OCI-LY1 (cell line): ENCODE results near the gene RAB42.

Experiments
- H2AFZ ChIP-seq: fragments of 200-600 bp; sonication (generic), shearing (Covaris generic); 2 replicates; pipeline ENCODE4 v1.6.0; 2014; ENCODE audit warnings: antibody characterized with exemption, mild to moderate bottlenecking, low read length
- H3F3A ChIP-seq: fragments of 200-600 bp; sonication (generic), shearing (Covaris generic); 2 replicates; pipeline ENCODE4 v1.6.0; 2014; ENCODE audit warnings: mild to moderate bottlenecking, antibody characterized with exemption, low read length, moderate library complexity; ENCODE audit not compliant: insufficient read depth
- H3K27ac ChIP-seq: fragments of 200-600 bp; sonication (generic); 2 replicates; pipeline ENCODE4 v1.5.1; 2014; ENCODE audit warnings: low read length, mixed run types, mild to moderate bottlenecking, low read depth; ENCODE audit not compliant: poor library complexity, severe bottlenecking
- H3K27me3 ChIP-seq: fragments of 200-600 bp; sonication (generic); 2 replicates; pipeline ENCODE4 v1.6.0; 2014; ENCODE audit warnings: antibody characterized with exemption, mild to moderate bottlenecking, low read length, moderate library complexity; ENCODE audit not compliant: insufficient read depth
- H3K36me3 ChIP-seq: fragments of 200-600 bp; sonication (generic); 2 replicates; pipeline ENCODE4 v1.6.1; 2014; ENCODE audit warnings: mild to moderate bottlenecking, antibody characterized with exemption, low read length, moderate library complexity, mixed read lengths; ENCODE audit not compliant: insufficient read depth
- H3K4me1 ChIP-seq: fragments of 200-600 bp; sonication (generic); 2 replicates; pipeline ENCODE4 v1.5.1; 2014; ENCODE audit warnings: mild to moderate bottlenecking, low read length, moderate library complexity; ENCODE audit not compliant: insufficient read depth, severe bottlenecking
- H3K4me2 ChIP-seq: fragments of 200-600 bp; sonication (generic), shearing (Covaris generic); 2 replicates; pipeline ENCODE4 v1.6.1; 2014; ENCODE audit warnings: low read length
- H3K4me3 ChIP-seq: fragments of 200-600 bp; sonication (generic); 2 replicates; pipeline ENCODE4 v1.5.1; 2014; ENCODE audit warnings: low read length, low read depth, mild to moderate bottlenecking, mixed read lengths; ENCODE audit not compliant: poor library complexity, severe bottlenecking
- H3K79me2 ChIP-seq: fragments of 200-600 bp; shearing (Covaris generic); 2 replicates; pipeline ENCODE4 v1.6.1; 2016; ENCODE audit warnings: mixed run types, low read length, mixed read lengths; ENCODE audit not compliant: insufficient read depth
- H3K9ac ChIP-seq: fragments of 200-600 bp; sonication (generic), shearing (Covaris generic); 2 replicates; pipeline ENCODE4 v1.6.1; 2014; ENCODE audit warnings: mild to moderate bottlenecking, low read length, mixed read lengths
- H3K9me2 ChIP-seq: fragments of 200-600 bp; sonication (generic), shearing (Covaris generic); 2 replicates; pipeline ENCODE4 v1.6.1; 2014; ENCODE audit warnings: low read depth, mild to moderate bottlenecking, low read length, mixed read lengths
- H3K9me3 ChIP-seq: fragments of 200-600 bp; shearing (Covaris generic); 2 replicates; pipeline ENCODE4 v1.6.1; 2014; ENCODE audit warnings: low read length, mixed read lengths
- H4K20me1 ChIP-seq: fragments of 200-600 bp; sonication (generic), shearing (Covaris generic); 2 replicates; pipeline ENCODE4 v1.6.0; 2016; ENCODE audit warnings: mild to moderate bottlenecking, low read length; ENCODE audit not compliant: insufficient read depth
- CTCF ChIP-seq: fragments of 200-600 bp; sonication (generic), shearing (Covaris generic); IDR thresholded peaks from 2 replicates; pipeline ENCODE4 v1.5.1; 2017; ENCODE audit warnings: mild to moderate bottlenecking, antibody characterized with exemption, low read length, moderate library complexity, mixed read lengths
- EZH2 ChIP-seq: fragments of 200-600 bp; sonication (generic), shearing (Covaris generic); IDR thresholded peaks from 2 replicates; pipeline ENCODE4 v1.8.0; 2017; ENCODE audit warnings: borderline replicate concordance, mixed run types, mild to moderate bottlenecking, antibody characterized with exemption, low read length, moderate library complexity, mixed read lengths

Gene RAB42, protein sequence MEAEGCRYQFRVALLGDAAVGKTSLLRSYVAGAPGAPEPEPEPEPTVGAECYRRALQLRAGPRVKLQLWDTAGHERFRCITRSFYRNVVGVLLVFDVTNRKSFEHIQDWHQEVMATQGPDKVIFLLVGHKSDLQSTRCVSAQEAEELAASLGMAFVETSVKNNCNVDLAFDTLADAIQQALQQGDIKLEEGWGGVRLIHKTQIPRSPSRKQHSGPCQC

DNA sequence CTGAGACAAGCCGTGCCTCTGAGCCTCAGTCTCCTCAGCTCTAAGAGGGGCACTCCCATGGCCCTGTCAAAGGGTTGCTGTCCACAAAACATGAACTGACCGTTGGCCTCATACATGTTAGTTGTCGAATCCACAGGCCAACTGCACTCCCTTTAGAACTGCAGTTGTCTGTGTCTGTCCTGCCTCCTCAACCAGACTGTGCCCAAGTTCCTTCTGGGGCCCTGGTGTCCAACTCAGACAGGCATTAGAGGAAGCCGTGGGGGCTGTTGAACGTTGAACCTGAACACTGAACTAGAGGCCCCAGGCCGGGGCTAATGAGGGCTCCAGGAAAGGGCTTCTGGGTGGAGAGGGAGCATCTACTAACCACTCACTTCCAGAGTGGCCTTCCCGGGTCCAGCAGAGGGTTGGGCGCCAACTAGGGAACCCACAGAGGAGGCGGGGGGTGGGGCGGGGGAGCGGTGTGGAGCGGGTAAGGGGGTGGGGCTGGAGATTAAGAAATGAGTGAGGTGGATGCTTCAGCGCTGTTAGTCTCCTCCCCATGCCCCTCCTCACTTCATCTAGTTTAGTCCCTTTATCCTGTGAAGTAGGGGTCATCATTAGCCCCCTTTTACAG lies at the start of gene RAB42:
Gene RAB42, plus strand, starts transcription at position 558 of the 613 bp plus-strand sequence. CDS start 247 bp downstream, outside the sequence.
- peak within 1 kb of the TSS; percentile 56 for H3K4me3 ChIP-seq
- H3K79me2 ChIP-seq = no peaks in the 10 kb centered on the region
- H3K36me3 ChIP-seq = no peaks in the 10 kb centered on the region; the same call in 1 of the 2 replicates
- H3K9me3 ChIP-seq = no peaks in the 10 kb centered on the region
- H3K9ac ChIP-seq = peak within 1 kb of the TSS; percentile 38; the same call in 1 of the 2 replicates
- TF ChIP-seq EZH2 = no peak
- TF ChIP-seq CTCF = no peak
- H3K27ac ChIP-seq = no peak within 1 kb of the TSS
- H3F3A ChIP-seq = no peaks in the 10 kb centered on the region; the same call in 1 of the 2 replicates
- no peak within 1 kb of the TSS for H2AFZ ChIP-seq
- peaks cover 15% of the 10 kb centered on the region for H3K4me1 ChIP-seq
- H3K9me2 ChIP-seq = no peaks in the 10 kb centered on the region
- H3K4me2 ChIP-seq = peak within 1 kb of the TSS; percentile 58
- H3K27me3 ChIP-seq = no peaks in the 10 kb centered on the region
- H4K20me1 ChIP-seq = no peaks in the 10 kb centered on the region

DNA sequence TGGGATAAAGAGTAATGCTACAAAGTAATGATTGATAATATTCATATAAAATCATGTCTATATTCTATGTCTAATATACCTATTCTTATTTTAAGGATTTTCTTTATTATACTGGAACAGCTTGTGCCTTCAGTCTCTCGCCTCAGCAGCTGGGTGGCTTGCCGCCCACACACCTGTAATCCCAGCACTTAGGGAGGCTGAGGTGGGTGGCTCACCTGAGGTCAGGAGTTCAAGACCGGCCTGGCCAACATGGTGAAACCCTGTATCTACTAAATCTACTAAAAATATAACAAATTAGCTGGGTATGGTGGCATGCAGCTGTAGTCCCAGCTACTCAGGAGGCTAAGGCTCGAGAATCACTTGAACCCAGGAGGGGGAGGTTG lies 46.8 kb upstream of the RAB42 start:
- H3K9me2 ChIP-seq = no peaks in the 10 kb centered on the region
- H4K20me1 ChIP-seq = no peaks in the 10 kb centered on the region
- H3K27me3 ChIP-seq = no peaks in the 10 kb centered on the region
- no peak overlapping the region for H3K4me2 ChIP-seq
- H3K9me3 ChIP-seq = no peaks in the 10 kb centered on the region
- no peaks in the 10 kb centered on the region for H3F3A ChIP-seq
- H3K79me2 ChIP-seq = no peaks in the 10 kb centered on the region
- no peak overlapping the region for H3K4me3 ChIP-seq
- no peak overlapping the region for H3K9ac ChIP-seq
- TF ChIP-seq CTCF (no peak), EZH2 (no peak)
- peaks cover 8% of the 10 kb centered on the region for H3K4me1 ChIP-seq
- no peaks in the 10 kb centered on the region for H3K36me3 ChIP-seq
- H3K27ac ChIP-seq = no peak overlapping the region
- no peak overlapping the region for H2AFZ ChIP-seq

DNA sequence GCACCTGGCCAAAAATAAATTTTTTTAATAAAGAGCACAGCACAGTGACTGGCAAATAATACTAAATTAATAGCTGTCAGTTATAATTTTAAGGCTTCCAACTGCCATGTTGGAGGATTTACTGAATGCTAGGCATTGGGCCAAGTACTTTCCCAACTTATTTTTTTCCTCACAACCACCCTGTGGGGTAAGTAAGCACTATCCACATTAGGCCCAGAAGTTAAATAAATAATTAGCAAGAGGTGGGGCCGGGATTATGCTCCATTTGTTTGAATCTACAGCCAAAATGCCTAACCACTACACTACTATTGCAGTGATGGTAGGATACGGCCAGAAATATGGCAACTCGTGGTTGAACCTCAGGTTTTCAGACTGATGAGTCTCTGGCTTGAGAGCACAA lies 43.7 kb upstream of the RAB42 start:
- Histone ChIP-seq H3K36me3 (no peaks in the 10 kb centered on the region), H3K9me3 (no peaks in the 10 kb centered on the region), H3K9ac (no peak overlapping the region), H3K27me3 (no peaks in the 10 kb centered on the region), H2AFZ (no peak overlapping the region), H4K20me1 (no peaks in the 10 kb centered on the region), H3K4me2 (no peak overlapping the region), H3K79me2 (no peaks in the 10 kb centered on the region), H3K9me2 (no peaks in the 10 kb centered on the region), H3F3A (no peaks in the 10 kb centered on the region), H3K4me3 (no peak overlapping the region), H3K27ac (no peak overlapping the region), H3K4me1 (peaks cover 19% of the 10 kb centered on the region)
- TF ChIP-seq CTCF = no peak
- TF ChIP-seq EZH2 = no peak
